Endothelial cell of umbilical vein (primary cell): Measurements from ENCODE around the gene NNT. TPM values are rescaled to one million over a fixed set of nuclear protein-coding genes. Genes with fewer than 3 reads are reported as not detected.

Experiments used
- BruUV-seq: library from RNA; stranded (reverse); fragments of 400-500 nt; replicated peaks from 2 replicates; lab custom pipeline; 2021; lab: Mats Ljungman, UMichigan
- CTCF ChIA-PET: fragments of 300-600, 350-600 bp; sonication (Branson Sonifier 250); formaldehyde crosslinking; loops from one replicate; lab custom pipeline; 2021; ENCODE audit warnings: antibody characterized with exemption, inconsistent platforms; lab: Charles Lee
- POLR2A ChIA-PET: fragments of 300-600, 350-600 bp; sonication (Branson Sonifier 250); formaldehyde crosslinking; loops from one replicate; lab custom pipeline; 2021; ENCODE audit warnings: antibody characterized with exemption, inconsistent platforms; lab: Charles Lee
- DNase-seq: peaks from one replicate; pipeline ENCODE4 v3.0.0-alpha.2; 2011; ENCODE audit warnings: low read depth, low spot score
- FAIRE-seq: peaks from 2 replicates; lab custom pipeline; 2011; peaks lifted over from hg19 to GRCh38; lab: Jason Lieb, UNC
- H2AFZ ChIP-seq: 2 replicates; pipeline ENCODE4 v1.6.0; 2012; ENCODE audit warnings: low read depth, low read length, control low read depth, inconsistent platforms
- H3K27ac ChIP-seq: 2 replicates; pipeline ENCODE4 v1.5.1; 2011; ENCODE audit warnings: low read depth, mild to moderate bottlenecking, control low read depth, low read length, moderate library complexity; ENCODE audit not compliant: insufficient read depth
- H3K27me3 ChIP-seq, 2 experiments: 2 replicates each; pipeline versions ENCODE4 v1.6.0 to v1.6.1; 2011; ENCODE audit warnings: low read length in 2 of 2, mixed read lengths in 1 of 2; ENCODE audit not compliant: control insufficient read depth in 2 of 2, insufficient read depth in 2 of 2
- H3K36me3 ChIP-seq, 2 experiments: 2 replicates in 1 of 2; 3 replicates in 1 of 2; pipeline ENCODE4 v1.5.1; 2011; ENCODE audit warnings: low read length in 2 of 2, mild to moderate bottlenecking in 1 of 2, moderate library complexity in 1 of 2; ENCODE audit not compliant: control insufficient read depth in 2 of 2, insufficient read depth in 2 of 2; ENCODE audit errors: extremely low read depth in 1 of 2
- H3K4me1 ChIP-seq: 3 replicates; pipeline ENCODE4 v1.5.1; 2011; ENCODE audit warnings: mild to moderate bottlenecking, low read length; ENCODE audit not compliant: control insufficient read depth, insufficient read depth; ENCODE audit errors: extremely low read depth
- H3K4me2 ChIP-seq: 2 replicates; pipeline ENCODE4 v1.6.1; 2011; ENCODE audit warnings: low read length, control low read depth, mixed read lengths; ENCODE audit not compliant: insufficient read depth
- H3K4me3 ChIP-seq, 3 experiments: fragments of 200-600 bp in 1 of 3; sonication (generic), shearing (Covaris generic) in 1 of 3; replicated peaks in 1 of 3; 2 replicates each; pipeline ENCODE4 v1.5.1; 2011 to 2016; ENCODE audit warnings: control low read depth in 3 of 3, low read length in 3 of 3, mild to moderate bottlenecking in 2 of 3, inconsistent platforms in 1 of 3, low read depth in 1 of 3, moderate library complexity in 1 of 3; ENCODE audit not compliant: insufficient read depth in 1 of 3
- H3K79me2 ChIP-seq: 2 replicates; pipeline ENCODE4 v1.6.0; 2012; ENCODE audit warnings: low read length, inconsistent platforms; ENCODE audit not compliant: control insufficient read depth, insufficient read depth
- H3K9ac ChIP-seq: replicated peaks from 2 replicates; pipeline ENCODE3; 2011; ENCODE audit warnings: low read length, control low read depth; ENCODE audit not compliant: insufficient read depth; ENCODE audit errors: extremely low read depth
- H3K9me1 ChIP-seq: replicated peaks from 3 replicates; pipeline ENCODE4 v1.6.0; 2011; ENCODE audit warnings: mild to moderate bottlenecking, low read length; ENCODE audit not compliant: control insufficient read depth, insufficient read depth; ENCODE audit errors: extremely low read depth
- H3K9me3 ChIP-seq: replicated peaks from 2 replicates; pipeline ENCODE4 v1.5.1; 2012; ENCODE audit warnings: low read length, inconsistent platforms; ENCODE audit not compliant: control insufficient read depth, insufficient read depth
- H4K20me1 ChIP-seq: replicated peaks from 2 replicates; pipeline ENCODE3; 2011; ENCODE audit warnings: mild to moderate bottlenecking, low read length; ENCODE audit not compliant: control insufficient read depth, insufficient read depth; ENCODE audit errors: extremely low read depth
- EZH2 ChIP-seq: IDR thresholded peaks from 2 replicates; pipeline ENCODE4 v1.6.1; 2012; ENCODE audit warnings: borderline replicate concordance, low read depth, mild to moderate bottlenecking, moderate library complexity, low read length, inconsistent platforms; ENCODE audit not compliant: severe bottlenecking
- FOS ChIP-seq: IDR thresholded peaks from 2 replicates; pipeline ENCODE4 v1.6.1; 2011; ENCODE audit warnings: mild to moderate bottlenecking, low read length, moderate library complexity, borderline replicate concordance; ENCODE audit not compliant: insufficient read depth
- GATA2 ChIP-seq: IDR thresholded peaks from 2 replicates; pipeline ENCODE4 v1.7.0; 2011; ENCODE audit warnings: low read depth, mild to moderate bottlenecking, moderate library complexity, mixed read lengths, low read length; ENCODE audit not compliant: insufficient read length, insufficient read depth
- JUN ChIP-seq: IDR thresholded peaks from 2 replicates; pipeline ENCODE4 v1.6.1; 2011; ENCODE audit warnings: borderline replicate concordance, low read depth; ENCODE audit not compliant: insufficient read length, insufficient read depth
- MYC ChIP-seq: IDR thresholded peaks from one replicate; pipeline ENCODE4 v1.6.1; 2011; ENCODE audit warnings: mild to moderate bottlenecking, low read depth, low read length
- POLR2A ChIP-seq: IDR thresholded peaks from 2 replicates; pipeline ENCODE4 v1.6.1; 2012; ENCODE audit warnings: low read depth, mild to moderate bottlenecking, control low read depth, low read length
- POLR2AphosphoS5 ChIP-seq: IDR thresholded peaks from 2 replicates; pipeline ENCODE4 v1.6.1; 2012; ENCODE audit warnings: low read depth, mild to moderate bottlenecking, control low read depth, low read length, moderate library complexity; ENCODE audit not compliant: insufficient read depth
- dilution Hi-C: fragments of 300-500 bp; cut with MboI; formaldehyde crosslinking; loops from one replicate; pipeline ENCODE4 v1.15.0; 2019; ENCODE audit warnings: low sequenced_read_pairs; ENCODE audit not compliant: extremely low pct_ligation_motif_present
- intact Hi-C: fragments of 100-400 bp; cut with micrococcal nuclease; formaldehyde crosslinking; loops from one replicate; pipeline ENCODE4 v1.10.0; 2022
- polyA plus RNA-seq, 4 experiments: library from polyadenylated mRNA; depleted of rRNA in 3 of 4; stranded (reverse) in 3 of 4; unstranded in 1 of 4; fragments of >200 nt; gene quantifications; 2 replicates each; pipeline versions ENCODE4 v1.2.1 to v1.2.3, GENCODE V29; 2011 to 2012; ENCODE audit warnings: missing spikeins in 1 of 4
- total RNA-seq: library from RNA; stranded (reverse); gene quantifications from 2 replicates; pipeline ENCODE4 v1.2.3, GENCODE V29; 2021
- TF ChIP-seq, protein P1 (sequence below): IDR thresholded peaks from 2 replicates; pipeline ENCODE4 v1.6.1; 2011; ENCODE audit not compliant: insufficient read depth, insufficient read length
- TF ChIP-seq, protein P2 (sequence below), 2 donors: IDR thresholded peaks; 1 replicate in 1 of 2; 2 replicates in 1 of 2; pipeline ENCODE4 v1.5.1; 2011; ENCODE audit warnings: low read length in 2 of 2, mild to moderate bottlenecking in 2 of 2, moderate library complexity in 2 of 2, control low read depth in 1 of 2, inconsistent platforms in 1 of 2, low read depth in 1 of 2; ENCODE audit not compliant: insufficient read depth in 1 of 2; ENCODE audit errors: extremely low read depth in 1 of 2

The NNT gene
- total and polyA plus RNA-seq, 2 donors (not counting 3 experiments of a cell fraction or from before 2014, with no cell fraction given), result 38.2 to 82.5 TPM

DNA sequence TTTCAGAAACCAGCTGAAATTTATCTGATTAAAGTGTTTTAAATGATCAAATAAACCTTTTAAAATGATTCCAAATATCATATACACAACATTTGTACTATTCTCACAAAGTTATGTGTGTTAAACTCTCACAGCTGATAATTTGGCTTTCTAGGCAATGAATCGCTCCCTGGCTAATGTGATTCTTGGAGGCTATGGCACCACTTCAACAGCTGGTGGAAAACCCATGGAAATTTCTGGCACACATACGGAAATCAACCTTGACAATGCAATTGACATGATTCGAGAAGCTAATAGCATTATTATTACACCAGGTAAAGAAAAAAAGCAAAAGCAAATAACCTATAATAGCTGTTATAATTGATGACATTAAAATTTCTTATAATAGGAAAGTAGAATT lies 72.4 kb downstream of the NNT start:
- CTCF ChIA-PET, result interaction anchor here (1.2 to 1.8 kb wide), 3 partner anchors 8 to 44 kb away, joined by 4 to 8 read pairs (median 6); no protein-coding TSS in a partner anchor
- POLR2A ChIA-PET, result no interaction called here
- TF ChIP-seq MYC (no peak), POLR2A (no peak), EZH2 (no peak), FOS (no peak), POLR2AphosphoS5 (no peak), GATA2 (no peak), JUN (no peak)
- TF ChIP-seq, protein P1, sequence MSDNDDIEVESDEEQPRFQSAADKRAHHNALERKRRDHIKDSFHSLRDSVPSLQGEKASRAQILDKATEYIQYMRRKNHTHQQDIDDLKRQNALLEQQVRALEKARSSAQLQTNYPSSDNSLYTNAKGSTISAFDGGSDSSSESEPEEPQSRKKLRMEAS, result no peak
- TF ChIP-seq, protein P2, sequence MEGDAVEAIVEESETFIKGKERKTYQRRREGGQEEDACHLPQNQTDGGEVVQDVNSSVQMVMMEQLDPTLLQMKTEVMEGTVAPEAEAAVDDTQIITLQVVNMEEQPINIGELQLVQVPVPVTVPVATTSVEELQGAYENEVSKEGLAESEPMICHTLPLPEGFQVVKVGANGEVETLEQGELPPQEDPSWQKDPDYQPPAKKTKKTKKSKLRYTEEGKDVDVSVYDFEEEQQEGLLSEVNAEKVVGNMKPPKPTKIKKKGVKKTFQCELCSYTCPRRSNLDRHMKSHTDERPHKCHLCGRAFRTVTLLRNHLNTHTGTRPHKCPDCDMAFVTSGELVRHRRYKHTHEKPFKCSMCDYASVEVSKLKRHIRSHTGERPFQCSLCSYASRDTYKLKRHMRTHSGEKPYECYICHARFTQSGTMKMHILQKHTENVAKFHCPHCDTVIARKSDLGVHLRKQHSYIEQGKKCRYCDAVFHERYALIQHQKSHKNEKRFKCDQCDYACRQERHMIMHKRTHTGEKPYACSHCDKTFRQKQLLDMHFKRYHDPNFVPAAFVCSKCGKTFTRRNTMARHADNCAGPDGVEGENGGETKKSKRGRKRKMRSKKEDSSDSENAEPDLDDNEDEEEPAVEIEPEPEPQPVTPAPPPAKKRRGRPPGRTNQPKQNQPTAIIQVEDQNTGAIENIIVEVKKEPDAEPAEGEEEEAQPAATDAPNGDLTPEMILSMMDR (IDR thresholded peaks at IDR 0.05; ENCODE audit: extremely low read depth in 1 of 2, insufficient read depth in 1 of 2, low read depth in 1 of 2, low read length in 2 of 2), result no peak

More for the DNA sequence above, 72.4 kb downstream of the NNT start:
- Histone ChIP-seq H3K4me3 (no peak overlapping the region), H3K9me1 (no peaks in the 10 kb centered on the region), H3K4me1 (peaks cover 8% of the 10 kb centered on the region), H3K79me2 (no peaks in the 10 kb centered on the region), H3K36me3 (peaks cover 0 to 2% of the 10 kb centered on the region in 2 experiments), H4K20me1 (no peaks in the 10 kb centered on the region), H2AFZ (no peak overlapping the region), H3K27ac (no peak overlapping the region), H3K27me3 (no peaks in the 10 kb centered on the region), H3K9me3 (no peaks in the 10 kb centered on the region), H3K9ac (no peak overlapping the region), H3K4me2 (no peak overlapping the region)
- FAIRE-seq, result no peak
- intact Hi-C loops (loop anchor here (10.0 kb wide), 1 partner anchor 601 kb away; no protein-coding TSS in a partner anchor), dilution Hi-C loops (no loop called here)
- DNase-seq, result no peak
- no TSS peak for BruUV-seq
